C4-2B (cell line): ENCODE data around the gene SCUBE2.

Experiments
- H3K27ac ChIP-seq: fragments of 450-650 bp; 2 replicates; pipeline ENCODE4 v1.5.1; 2017
- CTCF ChIP-seq: fragments of 450-650 bp; conservative IDR thresholded peaks from 2 replicates; pipeline ENCODE4 v1.5.1; 2017; ENCODE audit warnings: mild to moderate bottlenecking
- ZFX ChIP-seq: fragments of 450-650 bp; IDR thresholded peaks from 2 replicates; pipeline ENCODE4 v1.6.1; 2017

SCUBE2 gene

GRCh38 chr11:9069862-9070470 is 21.4 kb downstream of the SCUBE2 start:
- H3K27ac ChIP-seq: no peak overlapping the region

GRCh38 chr11:9069256-9069655 is 22.1 kb downstream of the SCUBE2 start:
- TF ChIP-seq CTCF: no peak
- TF ChIP-seq ZFX: no peak
- no peak overlapping the region for H3K27ac ChIP-seq

More at GRCh38 chr11:9069862-9070470, 21.4 kb downstream of the SCUBE2 start:
- TF ChIP-seq ZFX: no peak
- TF ChIP-seq CTCF: no peak

- H3K27ac ChIP-seq: no peak overlapping the region
- TF ChIP-seq CTCF (no peak), ZFX (no peak)
Observed at GRCh38 chr11:9066433-9066925, 24.9 kb downstream of the SCUBE2 start.

GRCh38 chr11:9065607-9066432 is 25.6 kb downstream of the SCUBE2 start:
- no peak for TF ChIP-seq CTCF
- TF ChIP-seq ZFX: no peak
- no peak overlapping the region for H3K27ac ChIP-seq

GRCh38 chr11:9061807-9062206 is 29.6 kb downstream of the SCUBE2 start:
- no peak overlapping the region for H3K27ac ChIP-seq
- TF ChIP-seq CTCF (no peak), ZFX (no peak)

GRCh38 chr11:9060700-9061111 is 30.7 kb downstream of the SCUBE2 start:
- TF ChIP-seq ZFX (no peak), CTCF (no peak; the same call in 1 of the 2 replicates)
- H3K27ac ChIP-seq: no peak overlapping the region

- TF ChIP-seq ZFX (no peak), CTCF (no peak)
- H3K27ac ChIP-seq: no peak overlapping the region
Observed at GRCh38 chr11:9059406-9059805, 32.0 kb downstream of the SCUBE2 start.
